GM12878 (cell line): ENCODE results near the gene ZDHHC14. TPM values are rescaled to one million over a fixed set of nuclear protein-coding genes. Genes with fewer than 3 reads are reported as not detected.

Experiments
- ATF2 ChIP-seq: IDR thresholded peaks from 2 replicates; pipeline ENCODE4 v1.6.1; 2012; ENCODE audit warnings: low read length, inconsistent platforms
- ATF7 ChIP-seq: fragments of 450-650 bp; IDR thresholded peaks from 2 replicates; pipeline ENCODE4 v1.6.1; 2016; ENCODE audit warnings: low read depth, mild to moderate bottlenecking
- EP300 ChIP-seq, 2 experiments: fragments of 150-350 bp in 1 of 2; IDR thresholded peaks; 2 replicates each; pipeline ENCODE4 v1.6.1; 2011 to 2012; ENCODE audit warnings: low read depth in 2 of 2, low read length in 2 of 2, borderline replicate concordance in 1 of 2, improper control_type of control experiment in 1 of 2, inconsistent platforms in 1 of 2; ENCODE audit not compliant: control insufficient read depth in 1 of 2
- HSF1 ChIP-seq: fragments of 150-350 bp; IDR thresholded peaks from 2 replicates; pipeline ENCODE4 v1.6.1; 2014; ENCODE audit warnings: mild to moderate bottlenecking, low read depth, low read length
- LARP7 ChIP-seq: fragments of 450-650 bp; IDR thresholded peaks from 2 replicates; pipeline ENCODE4 v1.6.1; 2017; ENCODE audit warnings: mild to moderate bottlenecking
- NBN ChIP-seq: fragments of 450-650 bp; IDR thresholded peaks from 2 replicates; pipeline ENCODE4 v1.6.1; 2016
- NR2C1 ChIP-seq: fragments of 450-650 bp; IDR thresholded peaks from 2 replicates; pipeline ENCODE4 v1.6.1; 2017; ENCODE audit warnings: antibody characterized with exemption, mild to moderate bottlenecking, moderate library complexity
- PBX3 ChIP-seq: IDR thresholded peaks from 2 replicates; pipeline ENCODE4 v1.6.1; 2011; ENCODE audit warnings: mild to moderate bottlenecking, low read depth, low read length, moderate library complexity; ENCODE audit not compliant: insufficient replicate concordance
- POLR2AphosphoS2 ChIP-seq: IDR thresholded peaks from 2 replicates; pipeline ENCODE4 v1.6.1; 2011; ENCODE audit warnings: low read depth, mild to moderate bottlenecking, low read length, improper control_type of control experiment, moderate library complexity
- POU2F2 ChIP-seq: IDR thresholded peaks from 3 replicates; pipeline ENCODE4 v1.6.1; 2011; ENCODE audit warnings: low read depth, mild to moderate bottlenecking, low read length, borderline replicate concordance
- RAD51 ChIP-seq: fragments of 450-650 bp; IDR thresholded peaks from 2 replicates; pipeline ENCODE4 v1.6.1; 2016; ENCODE audit warnings: moderate library complexity, mild to moderate bottlenecking, inconsistent platforms
- RBBP5 ChIP-seq: fragments of 200-600 bp; sonication (generic); conservative IDR thresholded peaks from 2 replicates; pipeline ENCODE4 v1.6.1; 2016
- RUNX3 ChIP-seq: IDR thresholded peaks from 2 replicates; pipeline ENCODE4 v1.6.1; 2012; ENCODE audit warnings: low read length, inconsistent platforms
- SIX5 ChIP-seq: IDR thresholded peaks from 2 replicates; pipeline ENCODE4 v1.6.1; 2011; ENCODE audit warnings: mild to moderate bottlenecking, low read depth, low read length, moderate library complexity; ENCODE audit not compliant: severe bottlenecking
- SREBF1 ChIP-seq: IDR thresholded peaks from 2 replicates; pipeline ENCODE4 v1.6.1; 2012; ENCODE audit warnings: mild to moderate bottlenecking, low read length
- TCF12 ChIP-seq: IDR thresholded peaks from 2 replicates; pipeline ENCODE4 v1.6.1; 2011; ENCODE audit warnings: low read depth, mild to moderate bottlenecking, low read length
- ZBED1 ChIP-seq: IDR thresholded peaks from 2 replicates; pipeline ENCODE4 v1.6.1; 2016; ENCODE audit warnings: borderline replicate concordance
- ZZZ3 ChIP-seq: IDR thresholded peaks from 2 replicates; pipeline ENCODE4 v1.6.1; 2011; ENCODE audit warnings: low read depth; ENCODE audit not compliant: control insufficient read depth, insufficient read length
- polyA plus RNA-seq, 11 experiments: library from polyadenylated mRNA; depleted of rRNA in 4 of 11; unstranded in 6 of 11; stranded (reverse) in 5 of 11; fragments of >200 nt; fragmentation: Nextera tagmentation in 4 of 11; fragmentation: Illumina TruSeq in 1 of 11; extraction: Ambion mirVana in 4 of 11; extraction: Trizol in 1 of 11; gene quantifications; 1 replicate in 1 of 11; 2 replicates in 10 of 11; pipeline versions ENCODE4 v1.2.1 to v1.2.3, GENCODE V29; 2011 to 2016; ENCODE audit warnings: inconsistent platforms in 2 of 11, missing spikeins in 2 of 11, low read depth in 1 of 11
- total RNA-seq, 4 experiments: library from RNA; depleted of rRNA in 3 of 4; stranded (reverse); fragments of >200 nt in 3 of 4; fragmentation: Illumina TruSeq in 1 of 4; extraction: Trizol in 1 of 4; gene quantifications; 2 replicates each; pipeline versions ENCODE4 v1.2.1 to v1.2.3, GENCODE V29; 2013 to 2021
- TF ChIP-seq, protein P1 (sequence below): fragments of 450-650 bp; IDR thresholded peaks from 2 replicates; pipeline ENCODE4 v1.6.1; 2017; ENCODE audit warnings: borderline replicate concordance
- TF ChIP-seq, protein P2 (sequence below): IDR thresholded peaks from 2 replicates; pipeline ENCODE4 v1.6.1; 2012; ENCODE audit warnings: low read depth, low read length, improper control_type of control experiment

Gene ZDHHC14
- total and polyA plus RNA-seq, 10 of the 15 experiments (the other 5 are each of a cell fraction or from before 2014, with no cell fraction given) = 0.15 to 16.0 (median 0.76) TPM; not detected in 1

DNA sequence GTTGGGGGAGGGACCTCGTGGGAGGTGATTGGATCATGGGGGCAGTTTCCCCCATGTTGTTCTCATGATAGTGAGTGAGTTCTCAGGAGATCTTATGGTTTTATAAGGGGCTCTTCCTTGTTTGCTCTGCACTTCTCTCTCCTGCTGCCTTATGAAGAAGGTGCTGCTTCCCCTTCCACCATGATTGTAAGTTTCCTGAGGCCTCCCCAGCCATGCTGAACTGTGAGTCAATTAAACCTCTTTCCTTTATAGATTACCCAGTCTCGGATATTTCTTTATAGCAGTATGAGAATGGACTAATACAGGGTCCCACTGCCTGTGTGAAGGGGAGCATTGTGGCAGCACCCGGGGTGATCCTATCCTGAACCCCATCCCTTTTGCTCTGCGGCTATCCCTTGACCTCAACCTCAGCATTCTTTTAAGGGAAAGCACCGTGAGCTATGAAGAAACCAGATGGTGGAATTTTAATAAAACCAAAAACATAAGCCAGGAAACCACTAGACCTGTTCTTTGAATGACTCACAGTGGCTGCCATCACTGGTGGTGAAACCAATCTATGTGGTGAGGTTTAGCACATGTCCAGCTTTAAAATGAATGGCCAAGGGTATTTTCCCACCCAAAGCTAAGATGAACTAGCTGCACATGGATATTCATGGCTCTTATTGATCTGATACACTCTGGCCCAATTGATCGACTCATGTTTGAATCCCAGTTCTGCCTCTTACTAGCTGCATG is 62.2 kb downstream of the ZDHHC14 start (continued):
- peak; percentile 75 for TF ChIP-seq TCF12
- TF ChIP-seq HSF1 = no peak
- TF ChIP-seq ATF2 = peak; percentile 71
- TF ChIP-seq EP300 (IDR thresholded peaks at IDR 0.05; ENCODE audit: borderline replicate concordance in 1 of 2, control insufficient read depth in 1 of 2, low read depth in 2 of 2, low read length in 2 of 2) = peak; percentile 84 to 87
- no peak for TF ChIP-seq RBBP5
- peak; percentile 25 for TF ChIP-seq PBX3
- TF ChIP-seq LARP7 = no peak
- no peak for TF ChIP-seq POLR2AphosphoS2
- TF ChIP-seq SIX5 = no peak
- no peak for TF ChIP-seq NR2C1
- no peak for TF ChIP-seq SREBF1
- TF ChIP-seq ZZZ3 = no peak
- peak; percentile 72; the same call in 1 of the 3 replicates for TF ChIP-seq POU2F2
- TF ChIP-seq NBN = 0 out of 2 replicates have a peak, but pooled peaks have one; percentile 38
- TF ChIP-seq RUNX3 = peak; percentile 97
- TF ChIP-seq, protein P1, sequence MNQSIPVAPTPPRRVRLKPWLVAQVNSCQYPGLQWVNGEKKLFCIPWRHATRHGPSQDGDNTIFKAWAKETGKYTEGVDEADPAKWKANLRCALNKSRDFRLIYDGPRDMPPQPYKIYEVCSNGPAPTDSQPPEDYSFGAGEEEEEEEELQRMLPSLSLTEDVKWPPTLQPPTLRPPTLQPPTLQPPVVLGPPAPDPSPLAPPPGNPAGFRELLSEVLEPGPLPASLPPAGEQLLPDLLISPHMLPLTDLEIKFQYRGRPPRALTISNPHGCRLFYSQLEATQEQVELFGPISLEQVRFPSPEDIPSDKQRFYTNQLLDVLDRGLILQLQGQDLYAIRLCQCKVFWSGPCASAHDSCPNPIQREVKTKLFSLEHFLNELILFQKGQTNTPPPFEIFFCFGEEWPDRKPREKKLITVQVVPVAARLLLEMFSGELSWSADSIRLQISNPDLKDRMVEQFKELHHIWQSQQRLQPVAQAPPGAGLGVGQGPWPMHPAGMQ = no peak
- peak; percentile 73 for TF ChIP-seq ATF7
- TF ChIP-seq, protein P2, sequence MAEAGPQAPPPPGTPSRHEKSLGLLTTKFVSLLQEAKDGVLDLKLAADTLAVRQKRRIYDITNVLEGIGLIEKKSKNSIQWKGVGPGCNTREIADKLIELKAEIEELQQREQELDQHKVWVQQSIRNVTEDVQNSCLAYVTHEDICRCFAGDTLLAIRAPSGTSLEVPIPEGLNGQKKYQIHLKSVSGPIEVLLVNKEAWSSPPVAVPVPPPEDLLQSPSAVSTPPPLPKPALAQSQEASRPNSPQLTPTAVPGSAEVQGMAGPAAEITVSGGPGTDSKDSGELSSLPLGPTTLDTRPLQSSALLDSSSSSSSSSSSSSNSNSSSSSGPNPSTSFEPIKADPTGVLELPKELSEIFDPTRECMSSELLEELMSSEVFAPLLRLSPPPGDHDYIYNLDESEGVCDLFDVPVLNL = no peak
- peak; percentile 35; the same call in 1 of the 2 replicates for TF ChIP-seq ZBED1
- TF ChIP-seq RAD51 = peak; percentile 44; the same call in 1 of the 2 replicates
